Loucy (cell line): ENCODE results near the gene AAGAB.

ENCODE experiments used
- H2AFZ ChIP-seq: fragments of 200-600 bp; sonication (generic); 2 replicates; pipeline ENCODE4 v1.6.0; 2016; ENCODE audit warnings: antibody characterized with exemption, mild to moderate bottlenecking, low read length, moderate library complexity
- H3F3A ChIP-seq: fragments of 200-600 bp; 2 replicates; pipeline ENCODE4 v1.6.0; 2016; ENCODE audit warnings: antibody characterized with exemption, low read depth, mild to moderate bottlenecking
- H3K27me3 ChIP-seq: fragments of 200-600 bp; sonication (generic); 2 replicates; pipeline ENCODE4 v1.6.1; 2014; ENCODE audit warnings: low read length, mild to moderate bottlenecking; ENCODE audit not compliant: insufficient read depth, poor library complexity, severe bottlenecking
- H3K36me3 ChIP-seq: fragments of 200-600 bp; sonication (generic); 2 replicates; pipeline ENCODE4 v1.6.1; 2016; ENCODE audit warnings: low read length; ENCODE audit not compliant: insufficient read depth
- H3K4me1 ChIP-seq: fragments of 200-600 bp; sonication (generic); 2 replicates; pipeline ENCODE4 v1.5.1; 2014; ENCODE audit warnings: low read length, mild to moderate bottlenecking; ENCODE audit not compliant: insufficient read depth, poor library complexity, severe bottlenecking
- H3K4me2 ChIP-seq: fragments of 200-600 bp; sonication (generic); 2 replicates; pipeline ENCODE4 v1.6.0; 2014; ENCODE audit warnings: antibody characterized with exemption, low read length, low read depth, mild to moderate bottlenecking; ENCODE audit not compliant: poor library complexity, severe bottlenecking
- H3K4me3 ChIP-seq: fragments of 200-600 bp; sonication (generic); 2 replicates; pipeline ENCODE4 v1.5.1; 2014; ENCODE audit warnings: low read length, mild to moderate bottlenecking, mixed read lengths; ENCODE audit not compliant: poor library complexity, severe bottlenecking
- H3K79me2 ChIP-seq: fragments of 200-600 bp; sonication (generic); 2 replicates; pipeline ENCODE4 v1.6.1; 2014; ENCODE audit warnings: low read length; ENCODE audit not compliant: insufficient read depth
- H3K9ac ChIP-seq: fragments of 200-600 bp; sonication (generic); 2 replicates; pipeline ENCODE4 v1.6.0; 2014; ENCODE audit warnings: mild to moderate bottlenecking, low read depth, low read length, moderate library complexity; ENCODE audit not compliant: poor library complexity, severe bottlenecking
- H3K9me2 ChIP-seq: fragments of 200-600 bp; sonication (generic); replicated peaks from 2 replicates; pipeline ENCODE4 v1.6.1; 2016; ENCODE audit warnings: low read depth, low read length, mixed read lengths
- H3K9me3 ChIP-seq: fragments of 200-600 bp; sonication (generic); 2 replicates; pipeline ENCODE4 v1.6.1; 2014; ENCODE audit warnings: mild to moderate bottlenecking, antibody characterized with exemption, low read length, low read depth; ENCODE audit not compliant: insufficient read depth
- H4K20me1 ChIP-seq: fragments of 200-600 bp; sonication (generic); 2 replicates; pipeline ENCODE4 v1.6.0; 2014; ENCODE audit warnings: antibody characterized with exemption, low read length, mild to moderate bottlenecking; ENCODE audit not compliant: insufficient read depth, poor library complexity, severe bottlenecking
- EZH2phosphoT487 ChIP-seq: fragments of 200-600 bp; IDR thresholded peaks from 2 replicates; pipeline ENCODE4 v1.6.1; 2018; ENCODE audit warnings: antibody characterized with exemption, mild to moderate bottlenecking, moderate library complexity, borderline replicate concordance
- TF ChIP-seq, protein P1 (sequence below): fragments of 200-600 bp; sonication (generic); conservative IDR thresholded peaks from 2 replicates; pipeline ENCODE4 v1.5.1; 2014; ENCODE audit warnings: mild to moderate bottlenecking, antibody characterized with exemption, low read length

AAGAB gene

DNA sequence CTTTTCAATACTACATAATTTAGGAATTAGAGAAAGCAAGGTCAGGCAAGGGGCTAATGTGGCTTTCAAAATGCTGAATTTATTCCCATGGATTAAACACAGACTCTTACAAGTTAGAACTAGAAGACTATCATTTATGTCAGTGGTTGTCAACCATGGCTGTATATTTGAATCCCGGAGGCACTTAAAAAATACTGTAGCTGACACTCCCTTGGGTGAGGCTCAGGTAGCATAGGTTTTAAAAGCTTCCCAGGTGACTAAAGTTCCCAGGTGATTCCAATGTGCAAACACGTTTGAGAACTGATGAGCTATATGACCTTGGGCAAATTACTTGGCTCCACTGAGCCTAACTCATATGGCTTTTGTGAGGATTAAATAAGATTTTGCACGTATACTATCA lies 29.6 kb downstream of the AAGAB start:
- H3K4me2 ChIP-seq: no peak overlapping the region
- TF ChIP-seq, protein P1, sequence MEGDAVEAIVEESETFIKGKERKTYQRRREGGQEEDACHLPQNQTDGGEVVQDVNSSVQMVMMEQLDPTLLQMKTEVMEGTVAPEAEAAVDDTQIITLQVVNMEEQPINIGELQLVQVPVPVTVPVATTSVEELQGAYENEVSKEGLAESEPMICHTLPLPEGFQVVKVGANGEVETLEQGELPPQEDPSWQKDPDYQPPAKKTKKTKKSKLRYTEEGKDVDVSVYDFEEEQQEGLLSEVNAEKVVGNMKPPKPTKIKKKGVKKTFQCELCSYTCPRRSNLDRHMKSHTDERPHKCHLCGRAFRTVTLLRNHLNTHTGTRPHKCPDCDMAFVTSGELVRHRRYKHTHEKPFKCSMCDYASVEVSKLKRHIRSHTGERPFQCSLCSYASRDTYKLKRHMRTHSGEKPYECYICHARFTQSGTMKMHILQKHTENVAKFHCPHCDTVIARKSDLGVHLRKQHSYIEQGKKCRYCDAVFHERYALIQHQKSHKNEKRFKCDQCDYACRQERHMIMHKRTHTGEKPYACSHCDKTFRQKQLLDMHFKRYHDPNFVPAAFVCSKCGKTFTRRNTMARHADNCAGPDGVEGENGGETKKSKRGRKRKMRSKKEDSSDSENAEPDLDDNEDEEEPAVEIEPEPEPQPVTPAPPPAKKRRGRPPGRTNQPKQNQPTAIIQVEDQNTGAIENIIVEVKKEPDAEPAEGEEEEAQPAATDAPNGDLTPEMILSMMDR: no peak
- TF ChIP-seq EZH2phosphoT487: no peak

DNA sequence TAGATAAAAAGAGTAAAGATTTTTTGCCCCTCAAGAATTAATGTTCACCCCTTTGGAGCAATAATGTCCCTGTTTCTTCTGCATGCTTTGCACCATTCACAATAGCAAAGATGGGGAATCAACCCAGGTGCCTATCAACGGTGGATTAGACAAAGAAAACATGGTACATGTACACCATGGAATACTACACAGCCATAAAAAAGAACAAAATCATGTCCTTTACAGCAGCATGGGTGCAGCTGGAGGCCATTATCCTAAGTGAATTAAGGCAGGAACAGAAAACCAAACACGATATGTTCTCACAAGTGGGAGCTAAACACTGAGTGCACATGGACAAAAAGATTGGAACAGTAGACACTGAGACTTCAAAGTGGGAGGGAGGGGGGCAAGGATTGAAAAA lies 35.2 kb downstream of the AAGAB start:
- TF ChIP-seq, protein P1: no peak
- TF ChIP-seq EZH2phosphoT487: no peak

More for the DNA sequence above, 29.6 kb downstream of the AAGAB start:
- Histone ChIP-seq H3K36me3 (peaks cover 16% of the 10 kb centered on the region; the same call in 1 of the 2 replicates), H3K4me3 (no peak overlapping the region), H3K79me2 (peaks cover 12% of the 10 kb centered on the region; the same call in 1 of the 2 replicates), H3K9me3 (no peaks in the 10 kb centered on the region), H4K20me1 (peaks cover 8% of the 10 kb centered on the region), H3K27me3 (no peaks in the 10 kb centered on the region), H2AFZ (no peak overlapping the region), H3K4me1 (peaks cover 22% of the 10 kb centered on the region), H3K9ac (no peak overlapping the region), H3F3A (peaks cover 15% of the 10 kb centered on the region), H3K9me2 (no peaks in the 10 kb centered on the region)

DNA sequence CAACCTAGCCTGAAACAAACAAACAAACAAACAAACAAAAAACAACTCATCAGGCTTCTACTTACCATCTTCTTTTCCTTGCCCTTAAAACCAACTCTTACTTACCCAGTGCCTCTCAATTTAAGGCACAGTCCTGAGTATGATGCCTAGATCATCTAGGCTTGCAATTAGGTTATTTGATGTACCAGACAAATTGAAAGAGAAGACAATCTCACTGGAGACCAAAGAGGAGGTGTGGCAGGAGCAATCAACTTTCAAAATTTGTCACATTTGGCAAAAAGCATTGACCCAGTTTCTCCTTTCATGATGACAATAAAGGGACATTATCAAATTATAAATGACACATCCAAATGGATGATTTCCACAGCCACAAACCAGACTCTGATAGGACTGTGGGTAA lies 36.0 kb downstream of the AAGAB start:
- TF ChIP-seq, protein P1: no peak
- TF ChIP-seq EZH2phosphoT487: no peak
- Histone ChIP-seq H3K4me3 (no peak overlapping the region), H3K9me2 (no peaks in the 10 kb centered on the region), H3K9ac (no peak overlapping the region), H3K27me3 (no peaks in the 10 kb centered on the region), H3K36me3 (peaks cover 13% of the 10 kb centered on the region; the same call in 1 of the 2 replicates), H4K20me1 (no peaks in the 10 kb centered on the region), H3K79me2 (peaks cover 6% of the 10 kb centered on the region; the same call in 1 of the 2 replicates), H3K4me1 (no peaks in the 10 kb centered on the region), H3K4me2 (no peak overlapping the region), H2AFZ (no peak overlapping the region), H3F3A (no peaks in the 10 kb centered on the region), H3K9me3 (no peaks in the 10 kb centered on the region; the same call in 1 of the 2 replicates)

More for the DNA sequence above, 35.2 kb downstream of the AAGAB start:
- Histone ChIP-seq H3K36me3 (peaks cover 13% of the 10 kb centered on the region; the same call in 1 of the 2 replicates), H3K4me3 (no peak overlapping the region), H4K20me1 (no peaks in the 10 kb centered on the region), H3K9me2 (no peaks in the 10 kb centered on the region), H3K79me2 (peaks cover 6% of the 10 kb centered on the region; the same call in 1 of the 2 replicates), H3K4me1 (no peaks in the 10 kb centered on the region), H3F3A (no peaks in the 10 kb centered on the region), H2AFZ (no peak overlapping the region), H3K9me3 (no peaks in the 10 kb centered on the region; the same call in 1 of the 2 replicates), H3K9ac (no peak overlapping the region), H3K4me2 (no peak overlapping the region), H3K27me3 (no peaks in the 10 kb centered on the region)
